NT2/D1 (cell line): ENCODE measurements around the gene KDM2A.

Experiments used
- SUZ12 ChIP-seq: IDR thresholded peaks from 2 replicates; pipeline ENCODE4 v1.6.1; 2011; ENCODE audit not compliant: insufficient read length, insufficient read depth; ENCODE audit errors: extremely low read depth
- ZNF274 ChIP-seq: IDR thresholded peaks from 2 replicates; pipeline ENCODE4 v1.6.1; 2011; ENCODE audit warnings: mild to moderate bottlenecking, low read depth, low read length

DNA sequence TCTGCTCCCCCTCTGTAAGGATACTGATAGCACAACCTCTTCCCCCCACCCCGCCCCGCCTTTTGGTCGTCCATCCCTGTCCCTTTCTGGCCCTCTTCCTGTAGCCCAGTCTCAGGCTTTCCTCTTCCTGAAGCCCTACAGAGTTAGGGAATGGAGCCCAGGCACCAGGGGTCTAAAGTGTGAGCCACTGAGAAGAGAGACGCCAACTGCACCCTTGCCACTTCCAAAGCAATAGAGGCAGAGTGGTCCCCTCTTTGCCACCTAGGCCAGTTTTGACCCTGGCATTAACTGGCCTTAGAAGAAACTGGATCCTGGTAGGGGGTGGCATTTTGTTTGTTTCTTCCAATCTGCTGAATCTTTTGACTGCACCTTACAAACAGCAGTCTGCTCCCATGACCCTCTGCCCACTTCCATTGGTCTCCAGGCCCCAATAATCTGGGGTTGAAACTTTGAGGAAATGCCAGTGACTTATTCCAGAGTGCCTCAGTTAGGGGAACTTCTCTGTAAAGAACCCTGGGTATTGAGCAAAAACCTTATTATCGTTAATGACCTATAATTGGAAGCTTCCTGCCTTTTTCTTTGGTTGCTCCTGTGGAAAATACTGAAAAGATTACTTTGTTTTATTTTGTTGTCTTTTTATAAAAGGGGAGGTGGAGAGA is 137.5 kb downstream of the KDM2A start:
- TF ChIP-seq SUZ12 = no peak
- TF ChIP-seq ZNF274 = no peak
